NCI-H2029 treated with DMSO at 0.1 percent for 48 hours (cell line): ENCODE results near the gene SLPI.

ENCODE experiments used
- DNase-seq: peaks from one replicate; lab custom pipeline; 2025; lab: John Stamatoyannopoulos, UW

The SLPI gene

GRCh38 chr20:45254383-45255262 lies at the start of gene SLPI:
SLPI (minus strand) TSS chr20:45254564; CDS start chr20:45254543, 21 bp downstream.
- peak; percentile 43 for DNase-seq

GRCh38 chr20:45303586-45304463 lies 49.5 kb upstream of the SLPI start:
- no peak for DNase-seq

- DNase-seq = no peak
These were observed 47.5 kb upstream of the SLPI start for GRCh38 chr20:45301824-45302271.

GRCh38 chr20:45300961-45301360 lies 46.6 kb upstream of the SLPI start:
- DNase-seq = no peak

- DNase-seq = no peak
These were observed 45.4 kb upstream of the SLPI start for GRCh38 chr20:45299786-45300185.

GRCh38 chr20:45297786-45298497 lies 43.6 kb upstream of the SLPI start:
- DNase-seq = no peak

GRCh38 chr20:45294659-45295058 lies 40.3 kb upstream of the SLPI start:
- no peak for DNase-seq

GRCh38 chr20:45294003-45294368 lies 39.6 kb upstream of the SLPI start:
- DNase-seq = no peak

- peak; percentile 55 for DNase-seq
These were observed 39.0 kb upstream of the SLPI start for GRCh38 chr20:45293041-45294002.

- no peak for DNase-seq
These were observed 38.0 kb upstream of the SLPI start for GRCh38 chr20:45292343-45292742.

- no peak for DNase-seq
These were observed 37.2 kb upstream of the SLPI start for GRCh38 chr20:45291526-45291925.

GRCh38 chr20:45290677-45291355 lies 36.5 kb upstream of the SLPI start:
- DNase-seq = peak; percentile 82

- no peak for DNase-seq
These were observed 35.7 kb upstream of the SLPI start for GRCh38 chr20:45289942-45290676.

- no peak for DNase-seq
These were observed 34.5 kb upstream of the SLPI start for GRCh38 chr20:45288860-45289259.

- DNase-seq = no peak
These were observed 34.0 kb upstream of the SLPI start for GRCh38 chr20:45288376-45288775.

GRCh38 chr20:45283551-45284057 lies 29.2 kb upstream of the SLPI start:
- no peak for DNase-seq

GRCh38 chr20:45282700-45283550 lies 28.6 kb upstream of the SLPI start:
- DNase-seq = no peak

- no peak for DNase-seq
These were observed 25.6 kb upstream of the SLPI start for GRCh38 chr20:45279992-45280391.

GRCh38 chr20:45275338-45275737 lies 21.0 kb upstream of the SLPI start:
- no peak for DNase-seq
